Natural killer cell (primary cell): Measurements from ENCODE around the gene SMC4. TPM values are rescaled to one million over a fixed set of nuclear protein-coding genes. Genes with fewer than 3 reads are reported as not detected.

Source experiments
- ATAC-seq, 3 donors: fragments of 150-1000 bp in 2 of 3; fragments of 200-7000 bp in 1 of 3; cut with Tn5 transposase; 1 replicate in 1 of 3; 2 replicates in 2 of 3; pipeline ENCODE4 v1.10.0; 2021; ENCODE audit warnings: mild to moderate bottlenecking in 2 of 3, moderate library complexity in 2 of 3
- DNase-seq, 2 donors: peaks; one replicate each; pipeline versions ENCODE4 v3.0.0 to v3.0.0-alpha.2; 2013 to 2021; ENCODE audit warnings: mixed read lengths in 1 of 2
- H3K27ac ChIP-seq: one replicate; pipeline ENCODE4 v1.5.1; 2013; ENCODE audit warnings: mild to moderate bottlenecking, low read length
- H3K27me3 ChIP-seq: one replicate; pipeline ENCODE4 v1.6.1; 2013; ENCODE audit warnings: low read length; ENCODE audit not compliant: control insufficient read depth, insufficient read depth
- H3K36me3 ChIP-seq: one replicate; pipeline ENCODE4 v1.6.1; 2013; ENCODE audit warnings: low read length; ENCODE audit not compliant: control insufficient read depth, insufficient read depth
- H3K4me1 ChIP-seq: one replicate; pipeline ENCODE4 v1.6.1; 2013; ENCODE audit warnings: low read length; ENCODE audit not compliant: control insufficient read depth, insufficient read depth
- H3K4me3 ChIP-seq: one replicate; pipeline ENCODE4 v1.5.1; 2013; ENCODE audit warnings: low read length
- H3K9me3 ChIP-seq: one replicate; pipeline ENCODE4 v1.6.1; 2013; ENCODE audit warnings: low read length; ENCODE audit not compliant: control insufficient read depth, insufficient read depth
- H3K27ac Mint-ChIP-seq, 2 donors: one replicate each; pipeline ENCODE4 v1.8.0; 2022; ENCODE audit warnings: mild to moderate bottlenecking in 2 of 2, mixed read lengths in 2 of 2, moderate library complexity in 1 of 2
- H3K27me3 Mint-ChIP-seq, 2 donors: one replicate each; pipeline ENCODE4 v1.8.0; 2022; ENCODE audit warnings: low read depth in 2 of 2, mixed read lengths in 2 of 2
- H3K36me3 Mint-ChIP-seq: one replicate; pipeline ENCODE4 v1.8.0; 2022; ENCODE audit warnings: mixed read lengths
- H3K4me1 Mint-ChIP-seq, 2 donors: one replicate each; pipeline ENCODE4 v1.8.0; 2022; ENCODE audit warnings: mixed read lengths in 2 of 2
- H3K4me3 Mint-ChIP-seq: one replicate; pipeline ENCODE4 v1.8.0; 2022; ENCODE audit warnings: mild to moderate bottlenecking, moderate library complexity, mixed read lengths
- H3K9me3 Mint-ChIP-seq, 2 donors: one replicate each; pipeline ENCODE4 v1.8.0; 2022; ENCODE audit warnings: mixed read lengths in 2 of 2
- CTCF ChIP-seq: fragments of 200-600 bp; IDR thresholded peaks from one replicate; pipeline ENCODE4 v1.8.0; 2022; ENCODE audit warnings: antibody characterized with exemption
- WGBS: methylation state at CpG from one replicate; pipeline ENCODE4 v1.1.7; 2013; ENCODE audit warnings: missing lambda C conversion rate; ENCODE audit not compliant: insufficient coverage; 5-methylcytosine and 5-hydroxymethylcytosine counted together
- intact Hi-C: fragments of 100-400 bp; cut with micrococcal nuclease; formaldehyde crosslinking; loops from one replicate; pipeline ENCODE4 v1.14.2; 2022
- total RNA-seq, 4 donors: library from RNA; stranded (reverse); fragments of 120-200 nt in 1 of 4; gene quantifications; one replicate each; pipeline versions ENCODE4 v1.2.3 to v1.2.4, GENCODE V29; 2013 to 2022

SMC4 gene
- total RNA-seq, 3 donors from 2014 or later (not counting 1 experiment from before 2014, with no cell fraction given), result 83.4 to 99.3 (median 92.0) TPM

GRCh38 chr3:160403796-160404470, 4.5 kb downstream of the SMC4 start:
- Histone ChIP-seq H3K27ac (no peak overlapping the region), H3K4me3 (no peak overlapping the region), H3K9me3 (no peaks in the 10 kb centered on the region), H3K4me1 (peaks cover 13% of the 10 kb centered on the region), H3K36me3 (peaks cover 9% of the 10 kb centered on the region), H3K27me3 (no peaks in the 10 kb centered on the region)
- Mint-ChIP-seq H3K9me3 (no peaks in the 10 kb centered on the region), H3K4me3 (peak overlapping the region; percentile 80), H3K27me3 (no peaks in the 10 kb centered on the region), H3K4me1 (peaks cover 40 to 49% of the 10 kb centered on the region in 2 donors), H3K27ac (peak overlapping the region; percentile 83 to 98), H3K36me3 (peaks cover 5% of the 10 kb centered on the region)
- TF ChIP-seq CTCF, result no peak
- no peak for DNase-seq
- no peak for ATAC-seq
- 23% methylated on average over 3 of the region's 7 CpGs for WGBS
- intact Hi-C loops, result no loop called here

GRCh38 chr3:160409812-160410610, 10.6 kb downstream of the SMC4 start:
- H3K27me3 Mint-ChIP-seq, result no peaks in the 10 kb centered on the region
- no peak overlapping the region for H3K27ac Mint-ChIP-seq
- no peaks in the 10 kb centered on the region for H3K36me3 Mint-ChIP-seq
- no peak overlapping the region for H3K4me3 ChIP-seq
- no peaks in the 10 kb centered on the region for H3K4me1 ChIP-seq
- ATAC-seq (no peak), DNase-seq (no peak)
- intact Hi-C loops, result loop anchor here (5.0 kb wide), 1 partner anchor 248 kb away; no protein-coding TSS in a partner anchor
- no peaks in the 10 kb centered on the region for H3K9me3 ChIP-seq
- 89% methylated on average over 7 of the region's 10 CpGs for WGBS
- H3K9me3 Mint-ChIP-seq, result no peaks in the 10 kb centered on the region
- no peak overlapping the region for H3K27ac ChIP-seq
- peaks cover 33% of the 10 kb centered on the region for H3K36me3 ChIP-seq
- no peak for TF ChIP-seq CTCF
- no peaks in the 10 kb centered on the region for H3K27me3 ChIP-seq
- H3K4me3 Mint-ChIP-seq, result no peak overlapping the region
- peaks cover under 1% of the 10 kb centered on the region in 2 donors for H3K4me1 Mint-ChIP-seq

GRCh38 chr3:160412477-160412876, 13.0 kb downstream of the SMC4 start:
- Mint-ChIP-seq H3K4me1 (no peaks in the 10 kb centered on the region), H3K9me3 (no peaks in the 10 kb centered on the region), H3K27ac (no peak overlapping the region), H3K4me3 (no peak overlapping the region), H3K36me3 (no peaks in the 10 kb centered on the region), H3K27me3 (no peaks in the 10 kb centered on the region)
- Histone ChIP-seq H3K36me3 (peaks cover 51% of the 10 kb centered on the region), H3K27me3 (no peaks in the 10 kb centered on the region), H3K4me3 (no peak overlapping the region), H3K4me1 (no peaks in the 10 kb centered on the region), H3K9me3 (no peaks in the 10 kb centered on the region), H3K27ac (no peak overlapping the region)
- 73% methylated on average over 1 of the region's 1 CpG for WGBS
- intact Hi-C loops, result loop anchor here (2.0 to 5.0 kb wide), 2 partner anchors 250 to 528 kb away; no protein-coding TSS in a partner anchor
- ATAC-seq (no peak), DNase-seq (no peak)
- no peak for TF ChIP-seq CTCF
